Kasumi-1 (cell line): Measurements from ENCODE around the gene DUOX1.

Source experiments
- DNase-seq, 2 experiments: peaks; one replicate each; lab custom pipeline; 2025; lab: John Stamatoyannopoulos, UW

Gene DUOX1

GRCh38 chr15:45168751-45169551, 39.2 kb downstream of the DUOX1 start:
- DNase-seq, result no peak

GRCh38 chr15:45169608-45170480, 40.0 kb downstream of the DUOX1 start:
- DNase-seq, result no peak

DNA sequence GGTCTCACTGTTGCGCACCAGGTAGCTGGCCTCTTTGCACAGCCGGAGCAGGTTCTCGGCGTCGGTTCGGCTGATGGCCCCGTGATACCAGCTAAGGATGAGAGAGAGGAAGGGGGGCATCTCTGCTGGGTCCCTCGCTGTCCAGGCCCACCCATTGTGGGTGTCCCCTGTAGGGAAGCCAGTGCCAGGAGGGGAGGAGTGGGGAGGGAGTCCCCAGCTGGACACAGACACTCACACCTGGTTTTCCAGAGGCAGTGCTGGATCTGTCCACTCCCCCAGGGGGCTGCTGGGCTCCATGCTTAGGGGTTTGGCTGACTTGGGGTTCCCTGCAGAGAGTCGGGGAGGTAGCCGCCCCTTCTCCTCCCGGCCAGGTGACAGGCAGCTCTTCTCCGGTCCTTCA, 42.1 kb downstream of the DUOX1 start:
- no peak for DNase-seq

DNA sequence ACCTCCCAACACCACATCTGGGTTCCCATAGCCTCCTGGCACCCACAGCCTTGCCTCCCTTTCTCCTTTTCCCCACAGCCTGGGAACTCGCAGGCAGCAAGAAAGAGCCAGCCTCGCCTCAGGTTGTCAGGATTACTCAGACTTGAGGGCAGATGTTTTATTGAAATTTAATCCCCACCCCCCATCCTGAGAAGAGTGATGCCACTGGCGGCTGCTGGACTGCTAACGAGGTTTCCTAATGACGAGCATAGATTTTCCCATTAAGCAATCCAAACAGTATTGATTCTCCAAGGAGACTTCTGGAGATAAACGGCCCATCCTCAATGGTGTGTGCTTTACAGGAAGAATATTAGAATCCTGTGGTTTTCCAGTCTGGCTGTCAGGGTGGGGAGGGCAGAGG, 44.3 kb downstream of the DUOX1 start:
- no peak for DNase-seq

DNA sequence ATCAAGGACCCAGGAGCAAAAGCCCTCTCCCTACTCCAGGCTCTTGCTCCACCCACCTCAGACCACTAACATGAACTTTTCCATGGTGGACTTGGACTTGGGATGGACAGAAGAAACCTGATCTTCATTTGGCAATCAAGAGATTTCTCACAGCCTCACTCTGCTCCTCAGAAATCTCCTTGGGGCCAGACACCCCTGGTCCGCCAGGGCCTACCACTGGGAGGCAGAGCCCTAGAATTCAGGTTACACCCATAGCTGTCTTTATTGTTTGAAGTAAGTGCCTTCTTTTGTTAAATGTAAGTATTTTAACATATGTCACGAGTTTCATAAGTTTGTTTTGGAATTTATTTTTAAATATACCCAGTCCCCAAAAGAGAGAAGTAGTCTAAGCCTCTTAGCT, 44.8 kb downstream of the DUOX1 start:
- no peak for DNase-seq

DNA sequence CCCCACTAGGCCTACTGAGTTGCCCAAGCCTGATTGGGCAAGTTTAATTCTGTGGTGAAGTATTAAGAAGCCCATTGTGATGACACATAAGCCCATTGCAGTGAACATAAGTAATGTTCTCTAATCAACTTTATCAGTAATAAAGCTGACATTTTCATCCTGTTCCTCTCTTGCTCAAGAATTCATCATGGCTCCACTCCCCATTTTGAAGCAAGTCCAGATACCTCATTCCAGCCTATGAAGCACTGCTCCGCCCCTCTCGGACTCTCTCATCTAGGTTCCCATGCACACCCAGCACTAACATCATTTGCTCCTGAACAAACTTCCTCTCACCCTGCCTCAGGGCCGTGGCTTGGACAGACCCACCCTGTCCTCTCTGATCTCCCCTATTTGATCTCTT, 47.5 kb downstream of the DUOX1 start:
- DNase-seq, result no peak

GRCh38 chr15:45179221-45179985, 49.6 kb downstream of the DUOX1 start:
- no peak for DNase-seq

GRCh38 chr15:45180201-45180600, 50.4 kb downstream of the DUOX1 start:
- no peak for DNase-seq

DNA sequence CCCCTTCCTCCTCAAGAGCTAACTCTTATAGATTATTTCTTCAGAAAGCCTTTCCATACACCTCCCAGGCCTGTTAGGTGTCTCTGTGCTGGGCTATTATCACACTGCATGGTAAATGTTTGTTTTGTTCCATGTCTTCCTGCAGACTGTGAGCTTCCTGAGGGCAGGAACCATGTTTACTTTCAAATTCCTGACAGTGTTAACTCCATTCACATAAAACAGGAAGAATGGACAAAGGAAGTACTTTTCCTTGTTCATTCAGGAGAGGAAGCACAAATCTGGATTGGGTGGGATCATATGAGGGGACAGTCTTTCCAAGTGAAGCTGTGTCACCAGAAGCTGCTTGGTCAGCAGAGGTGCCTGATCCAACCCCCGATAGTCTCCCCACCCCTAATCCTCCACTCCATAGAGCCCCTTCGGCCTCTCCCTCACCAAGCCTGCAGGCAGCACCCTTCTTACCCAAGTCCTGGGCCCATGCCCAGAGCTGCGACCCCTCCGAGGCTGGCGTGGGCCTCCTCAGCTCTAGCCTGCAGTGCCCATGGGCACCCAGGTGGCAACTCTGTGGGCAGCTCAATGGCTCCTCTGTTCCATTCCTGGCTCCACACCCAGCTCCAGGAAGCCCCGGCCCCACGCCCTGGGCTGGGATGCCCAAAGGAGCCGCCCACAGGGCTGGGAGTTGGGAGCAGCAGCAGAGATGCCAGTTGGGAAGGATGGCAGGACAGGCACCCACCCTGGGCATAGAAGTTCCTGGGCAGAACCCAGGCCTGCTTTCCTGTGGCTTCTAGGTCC, 51.0 kb downstream of the DUOX1 start:
- no peak for DNase-seq

- DNase-seq, result peak; percentile 44 to 57
These were observed 51.9 kb downstream of the DUOX1 start for GRCh38 chr15:45181491-45182285.

- DNase-seq, result no peak
These were observed 53.2 kb downstream of the DUOX1 start for GRCh38 chr15:45182996-45183395.

DNA sequence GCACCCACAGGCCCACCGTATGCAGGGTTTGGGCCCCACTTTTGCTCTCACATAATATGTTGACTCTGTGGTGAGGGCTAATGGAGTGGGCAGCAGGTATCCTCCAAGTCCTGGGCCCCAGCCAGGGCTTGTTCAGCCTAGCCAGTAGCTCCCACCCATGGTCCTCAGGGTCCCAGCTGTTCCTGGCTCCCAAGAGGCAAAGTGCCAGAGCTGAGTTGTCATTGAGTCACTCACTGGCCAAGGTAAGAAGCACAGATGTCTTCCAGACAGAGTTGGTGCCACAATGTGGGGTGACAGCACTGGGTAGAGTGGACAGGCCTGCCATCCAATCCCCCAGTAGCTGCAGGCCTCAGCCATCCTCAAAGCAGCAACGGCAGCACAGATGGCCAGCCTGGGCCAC, 53.7 kb downstream of the DUOX1 start:
- DNase-seq, result no peak

- DNase-seq, result no peak
These were observed 54.8 kb downstream of the DUOX1 start for GRCh38 chr15:45184562-45185041.

DNA sequence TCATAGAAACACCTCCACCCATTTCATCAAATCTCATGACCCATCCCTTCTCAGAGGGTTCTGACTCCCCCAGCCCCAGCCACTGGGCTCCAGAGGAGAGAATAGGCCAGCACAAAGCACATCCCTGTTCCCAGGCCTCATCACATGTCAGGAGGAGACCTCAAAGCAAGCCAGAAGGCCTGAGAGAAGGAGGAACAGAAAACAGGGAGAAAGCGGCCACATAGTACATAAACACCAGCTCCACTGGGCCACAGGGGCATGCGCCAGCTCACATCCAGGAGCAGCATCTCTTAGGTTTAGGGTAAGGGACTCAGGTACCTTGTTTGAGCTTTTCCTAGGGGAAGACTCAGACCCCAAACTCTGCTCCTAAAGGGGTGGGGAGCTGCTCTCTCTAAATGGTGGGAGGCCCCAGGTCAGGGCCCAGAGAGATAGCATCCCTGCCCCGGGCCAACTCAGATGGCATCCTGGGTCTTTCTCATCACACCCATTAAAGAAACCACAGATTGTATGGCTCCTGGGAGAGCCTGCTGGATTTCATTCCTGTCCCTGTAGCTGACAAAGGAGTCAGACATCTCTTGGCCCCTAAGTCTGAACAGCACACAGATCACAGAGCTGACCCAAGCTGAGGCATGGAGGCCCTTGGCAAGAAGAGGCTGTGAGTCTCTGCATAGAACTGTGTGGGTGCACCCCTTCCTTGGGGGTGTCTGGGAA, 55.4 kb downstream of the DUOX1 start:
- DNase-seq, result no peak

DNA sequence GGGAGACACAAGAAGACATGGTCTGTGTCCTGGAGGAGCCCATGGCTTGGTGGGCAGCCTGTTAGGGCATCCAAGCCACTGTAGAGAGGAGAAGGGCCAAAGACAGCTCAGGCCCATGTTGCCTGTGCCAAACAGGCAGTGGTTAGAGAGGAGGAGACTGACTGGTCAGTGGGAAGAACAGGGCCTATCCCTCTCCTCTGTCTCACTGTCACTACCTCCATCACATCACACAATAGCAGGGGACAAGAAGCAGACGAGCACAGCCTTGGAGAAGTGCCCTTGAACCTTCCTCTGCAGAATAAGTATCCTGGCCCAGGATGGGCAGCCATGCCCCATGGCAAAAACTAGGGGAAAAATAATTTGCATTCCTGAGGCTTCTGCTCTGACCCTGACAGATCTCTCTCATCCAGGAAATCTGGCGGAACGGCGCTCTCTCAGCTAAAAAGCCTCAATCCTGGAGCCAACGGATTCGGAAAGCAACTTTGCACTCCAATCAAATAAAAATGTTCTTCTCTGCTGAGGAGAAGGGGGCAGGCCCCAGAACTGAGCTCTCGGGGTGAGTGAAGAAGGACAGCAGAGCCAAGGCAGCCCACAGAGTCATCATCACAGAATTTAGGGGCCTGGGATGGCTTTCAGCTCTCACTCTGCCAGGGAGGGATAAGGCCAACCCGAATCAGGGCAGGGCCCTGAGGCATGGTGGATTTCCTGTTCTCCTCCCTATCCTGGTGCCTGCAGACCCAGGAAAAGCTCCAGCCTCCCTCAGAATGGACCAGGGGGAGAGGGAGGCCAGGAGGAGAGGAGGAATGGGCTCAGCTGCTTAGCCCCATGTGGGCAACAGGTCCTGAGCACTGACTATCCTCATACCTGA, 56.3 kb downstream of the DUOX1 start:
- DNase-seq, result no peak

DNA sequence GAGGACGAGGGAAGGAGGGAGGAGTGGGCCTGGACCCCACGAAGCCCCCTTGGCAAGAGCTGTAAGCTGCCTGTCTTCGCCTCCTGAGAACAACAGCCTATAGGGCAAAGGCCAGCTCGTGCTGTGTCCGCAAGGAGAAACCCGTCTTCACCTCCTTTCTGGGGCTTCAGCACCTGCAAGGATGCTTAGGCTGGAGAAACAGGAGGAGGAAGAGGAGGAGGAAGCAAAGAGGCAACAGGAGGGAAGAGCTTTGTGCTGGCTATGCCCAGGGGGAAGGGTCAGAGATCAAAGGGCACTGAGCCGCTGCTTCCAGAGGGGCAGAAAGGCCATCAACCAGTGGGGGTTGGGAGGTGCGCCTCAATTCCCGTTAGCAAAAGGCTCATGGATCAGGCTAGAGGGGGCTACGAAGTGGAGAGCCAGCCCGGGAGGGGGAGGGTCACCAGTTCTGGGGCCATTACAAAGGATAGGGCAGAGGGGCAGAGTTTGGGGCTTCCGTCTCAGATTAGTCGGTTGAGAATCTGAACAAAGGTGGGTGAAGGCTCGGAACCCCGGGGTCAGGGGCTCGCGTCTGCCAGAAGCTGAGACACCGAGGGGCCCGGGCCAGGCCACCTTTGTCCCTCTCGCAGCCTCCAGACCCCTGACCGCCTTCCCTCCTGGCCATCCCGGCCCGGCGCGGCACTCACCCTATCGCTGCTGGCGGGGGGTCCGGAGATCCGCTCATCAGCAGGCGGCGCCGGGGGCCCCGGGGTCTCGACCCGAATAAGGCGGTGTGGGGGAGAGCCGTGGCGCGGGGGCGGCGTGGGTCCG, 57.2 kb downstream of the DUOX1 start:
- DNase-seq, result no peak

GRCh38 chr15:45187578-45187893, 57.7 kb downstream of the DUOX1 start:
- no peak for DNase-seq
